ENCODE data around the gene GAS2. TPM values are rescaled to one million over a fixed set of nuclear protein-coding genes. Genes with fewer than 3 reads are reported as not detected.

GAS2 gene
- polyA plus RNA-seq, 2 donors = 0.43 to 0.46 TPM

DNA sequence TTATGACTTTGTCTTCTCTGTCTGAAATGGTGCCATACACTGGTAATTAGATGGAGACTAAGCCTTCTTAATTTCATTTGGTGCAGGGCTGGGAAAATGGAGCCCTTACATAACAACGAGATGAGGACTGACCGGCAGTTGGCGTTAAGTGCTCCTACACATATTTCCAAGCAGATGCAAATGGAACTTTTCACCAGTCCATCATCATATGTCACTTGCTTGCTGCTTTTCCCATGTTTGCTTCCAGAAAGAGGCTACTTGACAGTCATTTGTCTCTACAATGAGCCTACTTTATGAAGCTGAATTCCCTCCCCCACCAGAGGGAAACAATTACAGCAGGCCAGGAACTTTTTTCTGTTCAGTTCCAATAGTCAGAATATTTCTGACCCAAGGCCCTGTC lies 130.6 kb downstream of the GAS2 start:
- H3K27ac ChIP-seq (ENCODE audit: low read depth in 2 of 2, low read length in 1 of 2) = no peak overlapping the region
- H3K36me3 ChIP-seq (ENCODE audit: control insufficient read depth in 2 of 2, insufficient read depth in 2 of 2, low read length in 1 of 2) = no peaks in the 10 kb centered on the region
- H3K9me3 ChIP-seq (ENCODE audit: control insufficient read depth in 2 of 2, insufficient read depth in 1 of 2, low read depth in 1 of 2, low read length in 1 of 2) = no peaks in the 10 kb centered on the region
- H3K4me3 ChIP-seq (ENCODE audit: low read depth in 1 of 2, low read length in 2 of 2) = no peak overlapping the region
- WGBS, 2 donors = 88 to 93% methylated on average over 3 of the region's 3 CpGs
- no peaks in the 10 kb centered on the region for H3K4me1 ChIP-seq (ENCODE audit: control insufficient read depth in 2 of 2, insufficient read depth in 2 of 2, low read length in 1 of 2)
- no peaks in the 10 kb centered on the region for H3K27me3 ChIP-seq (ENCODE audit: control insufficient read depth in 1 of 2, insufficient read depth in 2 of 2, low read length in 2 of 2)

DNA sequence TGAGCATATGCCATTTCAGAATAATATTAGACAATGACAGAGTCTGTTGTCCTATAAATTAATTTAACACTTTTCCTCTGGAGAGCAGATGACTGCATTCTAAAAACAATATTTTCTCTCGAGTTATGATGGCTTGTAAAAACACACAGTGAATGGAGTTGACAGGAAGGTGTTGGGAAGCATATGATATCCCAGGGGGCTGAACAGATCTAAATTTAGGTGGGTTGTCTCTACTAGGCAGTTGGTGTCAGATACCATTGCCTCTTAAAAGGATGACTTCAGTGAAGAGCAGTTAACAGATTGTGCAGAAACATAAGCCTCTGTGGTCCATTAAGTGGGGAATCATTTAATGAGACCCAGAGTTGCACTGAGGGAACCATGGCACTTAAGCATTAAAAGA lies 132.5 kb downstream of the GAS2 start:
- Histone ChIP-seq H3K9me3 (ENCODE audit: control insufficient read depth in 2 of 2, insufficient read depth in 1 of 2, low read depth in 1 of 2, low read length in 1 of 2) (no peaks in the 10 kb centered on the region), H3K4me3 (ENCODE audit: low read depth in 1 of 2, low read length in 2 of 2) (no peak overlapping the region), H3K27me3 (ENCODE audit: control insufficient read depth in 1 of 2, insufficient read depth in 2 of 2, low read length in 2 of 2) (no peaks in the 10 kb centered on the region), H3K27ac (ENCODE audit: low read depth in 2 of 2, low read length in 1 of 2) (no peak overlapping the region), H3K4me1 (ENCODE audit: control insufficient read depth in 2 of 2, insufficient read depth in 2 of 2, low read length in 1 of 2) (no peaks in the 10 kb centered on the region), H3K36me3 (ENCODE audit: control insufficient read depth in 2 of 2, insufficient read depth in 2 of 2, low read length in 1 of 2) (no peaks in the 10 kb centered on the region)
- 56 to 76% methylated on average over 1 of the region's 1 CpG for WGBS, 2 donors

DNA sequence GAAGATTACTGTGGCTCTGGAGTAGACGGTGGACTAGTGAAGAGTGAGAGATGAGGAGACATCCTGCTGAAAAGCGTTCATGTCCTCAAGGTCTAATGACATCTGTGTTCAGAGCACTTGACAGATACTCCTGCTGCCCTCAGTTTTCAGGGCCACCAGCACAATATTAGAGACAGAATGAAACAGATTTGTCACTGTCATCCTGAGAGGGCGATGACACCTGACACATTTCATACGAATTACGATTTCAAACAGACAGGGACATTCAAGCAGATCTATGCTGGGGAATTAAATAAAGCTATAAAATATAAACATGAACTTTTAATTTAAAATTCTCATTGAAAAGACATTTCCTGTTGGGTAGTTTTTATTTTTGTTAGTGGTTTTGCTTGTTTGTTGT lies 134.1 kb downstream of the GAS2 start:
- no peaks in the 10 kb centered on the region for H3K4me1 ChIP-seq (ENCODE audit: control insufficient read depth in 2 of 2, insufficient read depth in 2 of 2, low read length in 1 of 2)
- WGBS, 2 donors = 87 to 89% methylated on average over 5 of the region's 5 CpGs
- H3K27ac ChIP-seq (ENCODE audit: low read depth in 2 of 2, low read length in 1 of 2) = no peak overlapping the region
- H3K9me3 ChIP-seq (ENCODE audit: control insufficient read depth in 2 of 2, insufficient read depth in 1 of 2, low read depth in 1 of 2, low read length in 1 of 2) = no peaks in the 10 kb centered on the region
- H3K36me3 ChIP-seq (ENCODE audit: control insufficient read depth in 2 of 2, insufficient read depth in 2 of 2, low read length in 1 of 2) = no peaks in the 10 kb centered on the region
- H3K27me3 ChIP-seq (ENCODE audit: control insufficient read depth in 1 of 2, insufficient read depth in 2 of 2, low read length in 2 of 2) = no peaks in the 10 kb centered on the region
- H3K4me3 ChIP-seq (ENCODE audit: low read depth in 1 of 2, low read length in 2 of 2) = no peak overlapping the region

DNA sequence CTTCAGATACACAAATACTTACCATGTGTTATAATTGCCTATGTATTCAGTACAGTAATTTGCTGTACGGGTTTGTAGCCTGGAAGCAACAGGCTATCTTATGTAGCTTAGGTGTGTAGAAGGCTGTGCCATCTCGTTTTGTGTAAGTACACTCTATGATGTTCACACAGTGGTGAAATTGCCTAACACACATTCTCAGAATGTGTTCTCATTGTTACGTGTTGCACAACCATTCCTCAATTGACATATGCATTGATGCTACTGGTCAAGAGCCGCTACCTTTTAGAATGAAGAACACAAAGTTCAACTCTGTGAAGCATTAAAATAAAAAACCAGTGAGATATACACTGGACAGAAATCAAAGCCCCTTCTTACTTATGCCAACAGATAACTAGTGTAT lies 136.4 kb downstream of the GAS2 start:
- Histone ChIP-seq H3K4me1 (ENCODE audit: control insufficient read depth in 2 of 2, insufficient read depth in 2 of 2, low read length in 1 of 2) (no peaks in the 10 kb centered on the region), H3K9me3 (ENCODE audit: control insufficient read depth in 2 of 2, insufficient read depth in 1 of 2, low read depth in 1 of 2, low read length in 1 of 2) (no peaks in the 10 kb centered on the region), H3K36me3 (ENCODE audit: control insufficient read depth in 2 of 2, insufficient read depth in 2 of 2, low read length in 1 of 2) (no peaks in the 10 kb centered on the region), H3K27me3 (ENCODE audit: control insufficient read depth in 1 of 2, insufficient read depth in 2 of 2, low read length in 2 of 2) (no peaks in the 10 kb centered on the region), H3K4me3 (ENCODE audit: low read depth in 1 of 2, low read length in 2 of 2) (no peak overlapping the region), H3K27ac (ENCODE audit: low read depth in 2 of 2, low read length in 1 of 2) (no peak overlapping the region)
- WGBS, 2 donors = 84 to 89% methylated on average over 4 of the region's 4 CpGs

DNA sequence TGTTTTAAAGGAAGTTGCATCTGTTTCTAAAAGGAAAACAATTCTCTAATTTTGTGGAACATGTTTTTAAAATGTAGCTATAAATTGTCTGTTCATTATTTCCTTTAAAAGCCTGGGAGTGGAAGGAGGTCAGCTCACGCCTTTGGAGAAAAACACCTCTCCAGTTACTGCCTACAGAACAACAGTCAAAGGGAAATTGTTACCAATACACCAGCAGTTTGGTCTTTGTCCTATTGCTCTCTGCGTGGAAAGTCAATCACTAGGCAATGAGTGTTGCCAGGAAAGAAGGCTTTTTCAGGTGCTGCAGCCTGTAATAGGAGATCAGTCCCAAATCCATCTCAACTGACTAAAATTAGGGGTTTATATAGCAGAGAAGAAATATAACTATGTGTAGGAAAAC lies 141.0 kb downstream of the GAS2 start:
- 74 to 82% methylated on average over 2 of the region's 2 CpGs for WGBS, 2 donors
- Histone ChIP-seq H3K27ac (ENCODE audit: low read depth in 2 of 2, low read length in 1 of 2) (no peak overlapping the region), H3K4me1 (ENCODE audit: control insufficient read depth in 2 of 2, insufficient read depth in 2 of 2, low read length in 1 of 2) (no peaks in the 10 kb centered on the region), H3K9me3 (ENCODE audit: control insufficient read depth in 2 of 2, insufficient read depth in 1 of 2, low read depth in 1 of 2, low read length in 1 of 2) (no peaks in the 10 kb centered on the region), H3K4me3 (ENCODE audit: low read depth in 1 of 2, low read length in 2 of 2) (no peak overlapping the region), H3K36me3 (ENCODE audit: control insufficient read depth in 2 of 2, insufficient read depth in 2 of 2, low read length in 1 of 2) (no peaks in the 10 kb centered on the region), H3K27me3 (ENCODE audit: control insufficient read depth in 1 of 2, insufficient read depth in 2 of 2, low read length in 2 of 2) (no peaks in the 10 kb centered on the region)

DNA sequence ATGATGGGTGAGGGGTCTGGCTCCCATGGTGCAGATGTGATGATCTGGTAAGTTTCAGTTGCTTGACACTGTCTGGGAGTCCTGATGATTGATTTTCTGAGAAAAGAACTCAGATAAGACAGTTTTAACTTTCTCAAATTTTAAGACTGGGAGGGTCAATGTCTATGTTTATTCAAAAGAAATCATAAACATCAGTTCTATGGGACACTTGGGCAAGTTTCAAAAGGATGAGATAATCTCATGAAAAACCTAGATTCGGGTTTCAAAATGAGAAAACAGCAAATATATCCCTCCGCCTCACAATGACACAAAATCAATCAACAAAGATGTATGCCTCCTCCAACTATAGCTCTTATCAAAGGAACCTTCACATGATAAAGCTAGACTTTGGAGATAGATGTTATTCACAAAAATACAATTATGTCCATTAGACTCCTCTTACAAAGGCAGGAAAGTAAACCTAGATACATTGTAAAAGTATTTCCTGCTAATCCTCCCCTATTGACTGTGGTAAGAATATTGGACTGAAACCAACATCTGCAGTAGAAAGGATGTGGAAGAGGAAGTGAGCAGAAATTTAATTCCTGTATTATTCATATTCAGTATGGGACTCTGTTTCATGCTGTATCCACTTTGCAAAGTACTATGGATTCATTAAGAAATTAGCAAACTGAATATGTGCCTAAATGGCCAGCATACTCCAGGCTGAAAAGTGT lies 141.6 kb downstream of the GAS2 start:
- Histone ChIP-seq H3K27ac (ENCODE audit: low read depth in 2 of 2, low read length in 1 of 2) (no peak overlapping the region), H3K4me3 (ENCODE audit: low read depth in 1 of 2, low read length in 2 of 2) (no peak overlapping the region), H3K9me3 (ENCODE audit: control insufficient read depth in 2 of 2, insufficient read depth in 1 of 2, low read depth in 1 of 2, low read length in 1 of 2) (no peaks in the 10 kb centered on the region), H3K4me1 (ENCODE audit: control insufficient read depth in 2 of 2, insufficient read depth in 2 of 2, low read length in 1 of 2) (no peaks in the 10 kb centered on the region), H3K36me3 (ENCODE audit: control insufficient read depth in 2 of 2, insufficient read depth in 2 of 2, low read length in 1 of 2) (no peaks in the 10 kb centered on the region), H3K27me3 (ENCODE audit: control insufficient read depth in 1 of 2, insufficient read depth in 2 of 2, low read length in 2 of 2) (no peaks in the 10 kb centered on the region)
- WGBS, 2 donors = 64 to 71% methylated on average over 2 of the region's 2 CpGs

DNA sequence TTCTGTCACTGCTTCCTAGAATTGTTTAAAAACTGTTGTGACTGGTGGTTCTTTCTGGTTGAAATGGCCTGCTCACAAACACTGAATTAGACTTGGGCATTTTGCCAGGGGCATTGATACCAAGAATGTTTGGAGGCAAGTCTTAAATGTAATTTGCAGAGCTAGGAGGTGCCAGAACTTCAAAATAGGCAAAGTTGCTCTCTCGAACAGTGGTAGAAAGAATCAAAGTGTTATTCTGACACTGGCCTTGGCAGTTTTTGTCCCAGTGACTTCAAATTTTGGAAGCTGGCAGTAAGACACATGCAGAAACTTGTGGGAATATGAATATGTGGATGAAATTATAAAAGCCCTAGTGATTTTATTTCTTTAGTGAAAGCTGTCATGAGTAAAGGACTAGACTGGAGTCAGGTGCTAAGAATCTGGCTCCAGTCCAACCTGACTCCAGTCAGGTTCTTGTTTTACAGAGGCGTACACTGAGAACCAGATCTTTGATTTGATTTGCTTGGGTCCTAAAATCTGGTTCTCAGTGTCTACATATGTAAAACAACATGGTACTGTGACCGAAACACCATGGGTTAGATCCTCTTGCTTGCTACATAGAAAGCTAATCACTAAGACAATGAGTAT lies 142.3 kb downstream of the GAS2 start:
- Histone ChIP-seq H3K4me3 (ENCODE audit: low read depth in 1 of 2, low read length in 2 of 2) (no peak overlapping the region), H3K4me1 (ENCODE audit: control insufficient read depth in 2 of 2, insufficient read depth in 2 of 2, low read length in 1 of 2) (no peaks in the 10 kb centered on the region), H3K27ac (ENCODE audit: low read depth in 2 of 2, low read length in 1 of 2) (no peak overlapping the region), H3K36me3 (ENCODE audit: control insufficient read depth in 2 of 2, insufficient read depth in 2 of 2, low read length in 1 of 2) (no peaks in the 10 kb centered on the region), H3K9me3 (ENCODE audit: control insufficient read depth in 2 of 2, insufficient read depth in 1 of 2, low read depth in 1 of 2, low read length in 1 of 2) (no peaks in the 10 kb centered on the region), H3K27me3 (ENCODE audit: control insufficient read depth in 1 of 2, insufficient read depth in 2 of 2, low read length in 2 of 2) (no peaks in the 10 kb centered on the region)
- WGBS, 2 donors = 62 to 68% methylated on average over 3 of the region's 3 CpGs

DNA sequence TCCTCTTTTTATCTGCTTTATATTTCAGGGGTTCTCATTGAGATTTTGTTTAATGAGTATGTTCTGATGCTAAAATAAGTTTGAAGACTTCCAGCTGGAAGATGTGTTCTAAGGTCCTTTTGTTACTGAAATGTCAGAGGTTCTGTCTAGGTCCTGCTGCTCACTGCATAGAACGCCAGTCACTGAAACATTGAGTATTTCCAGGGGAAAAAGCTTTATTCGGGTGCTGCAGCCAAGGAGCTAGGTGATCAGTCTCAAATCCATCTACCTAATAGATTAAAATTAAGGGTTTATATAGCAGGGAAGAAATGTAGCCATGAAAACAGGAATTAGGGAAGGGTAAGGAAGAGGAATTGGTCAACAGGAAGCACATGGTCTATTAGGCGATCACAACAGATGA lies 143.5 kb downstream of the GAS2 start:
- H3K27me3 ChIP-seq (ENCODE audit: control insufficient read depth in 1 of 2, insufficient read depth in 2 of 2, low read length in 2 of 2) = no peaks in the 10 kb centered on the region
- no peak overlapping the region for H3K27ac ChIP-seq (ENCODE audit: low read depth in 2 of 2, low read length in 1 of 2)
- no peaks in the 10 kb centered on the region for H3K4me1 ChIP-seq (ENCODE audit: control insufficient read depth in 2 of 2, insufficient read depth in 2 of 2, low read length in 1 of 2)
- H3K36me3 ChIP-seq (ENCODE audit: control insufficient read depth in 2 of 2, insufficient read depth in 2 of 2, low read length in 1 of 2) = no peaks in the 10 kb centered on the region
- no peaks in the 10 kb centered on the region for H3K9me3 ChIP-seq (ENCODE audit: control insufficient read depth in 2 of 2, insufficient read depth in 1 of 2, low read depth in 1 of 2, low read length in 1 of 2)
- H3K4me3 ChIP-seq (ENCODE audit: low read depth in 1 of 2, low read length in 2 of 2) = no peak overlapping the region
- WGBS, 2 donors = 89 to 93% methylated on average over 3 of the region's 3 CpGs

DNA sequence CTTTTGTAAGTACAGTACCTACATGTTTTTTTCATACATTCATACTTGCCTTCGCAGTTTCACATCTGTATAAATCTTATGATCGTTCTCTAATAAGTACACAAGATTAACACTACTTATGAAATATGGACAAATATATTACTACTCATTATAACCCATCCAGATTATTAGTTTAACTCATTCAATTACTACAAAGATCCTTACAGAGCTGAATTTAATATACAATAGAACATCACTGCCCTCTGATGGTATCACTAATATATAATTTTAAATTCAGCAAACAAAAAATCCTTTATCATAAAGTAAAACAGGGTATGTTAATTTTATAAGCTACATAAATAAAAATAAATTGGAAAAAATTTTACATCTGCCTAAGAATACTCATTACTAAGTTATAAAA lies 155.8 kb downstream of the GAS2 start:
- Histone ChIP-seq H3K4me1 (ENCODE audit: control insufficient read depth in 2 of 2, insufficient read depth in 2 of 2, low read length in 1 of 2) (no peaks in the 10 kb centered on the region), H3K9me3 (ENCODE audit: control insufficient read depth in 2 of 2, insufficient read depth in 1 of 2, low read depth in 1 of 2, low read length in 1 of 2) (no peaks in the 10 kb centered on the region), H3K27ac (ENCODE audit: low read depth in 2 of 2, low read length in 1 of 2) (no peak overlapping the region), H3K36me3 (ENCODE audit: control insufficient read depth in 2 of 2, insufficient read depth in 2 of 2, low read length in 1 of 2) (peaks cover 0 to 3% of the 10 kb centered on the region in 2 donors), H3K27me3 (ENCODE audit: control insufficient read depth in 1 of 2, insufficient read depth in 2 of 2, low read length in 2 of 2) (no peaks in the 10 kb centered on the region), H3K4me3 (ENCODE audit: low read depth in 1 of 2, low read length in 2 of 2) (no peak overlapping the region)
- 96 to 98% methylated on average over 2 of the region's 2 CpGs for WGBS, 2 donors

DNA sequence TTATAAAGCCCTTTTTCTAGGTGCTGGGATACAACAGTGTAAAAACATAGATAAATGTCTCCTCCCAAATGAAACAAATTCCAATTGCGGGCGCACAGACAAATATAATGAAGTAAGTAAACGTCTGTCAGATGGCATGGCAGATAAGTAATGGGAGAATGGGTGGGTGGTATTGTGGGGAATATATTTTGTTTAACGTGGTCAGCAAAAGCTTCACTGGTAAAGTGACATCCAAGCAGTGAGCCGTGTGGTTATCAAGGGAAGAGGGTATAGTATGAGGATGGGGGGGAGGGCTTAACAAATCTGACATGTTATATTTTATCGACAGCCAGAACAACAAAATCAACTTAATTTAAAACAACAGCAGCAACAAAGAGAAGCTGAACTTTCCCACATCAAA lies 162.0 kb downstream of the GAS2 start:
- H3K9me3 ChIP-seq (ENCODE audit: control insufficient read depth in 2 of 2, insufficient read depth in 1 of 2, low read depth in 1 of 2, low read length in 1 of 2) = no peaks in the 10 kb centered on the region
- H3K27me3 ChIP-seq (ENCODE audit: control insufficient read depth in 1 of 2, insufficient read depth in 2 of 2, low read length in 2 of 2) = no peaks in the 10 kb centered on the region
- no peak overlapping the region for H3K27ac ChIP-seq (ENCODE audit: low read depth in 2 of 2, low read length in 1 of 2)
- H3K4me3 ChIP-seq (ENCODE audit: low read depth in 1 of 2, low read length in 2 of 2) = no peak overlapping the region
- 57 to 71% methylated on average over 6 of the region's 6 CpGs for WGBS, 2 donors
- H3K36me3 ChIP-seq (ENCODE audit: control insufficient read depth in 2 of 2, insufficient read depth in 2 of 2, low read length in 1 of 2) = peaks cover 0 to 3% of the 10 kb centered on the region in 2 donors
- H3K4me1 ChIP-seq (ENCODE audit: control insufficient read depth in 2 of 2, insufficient read depth in 2 of 2, low read length in 1 of 2) = no peaks in the 10 kb centered on the region

Measured in esophagus (tissue), 2 donors.